GM18526 (cell line): ENCODE data around the gene AFF1.

Experiments
- POLR2A ChIP-seq: IDR thresholded peaks from 3 replicates; pipeline ENCODE4 v1.6.1; 2011; ENCODE audit not compliant: insufficient read length; ENCODE audit errors: extremely low read depth

The AFF1 gene

GRCh38 chr4:87045659-87046058, 110.8 kb downstream of the AFF1 start:
- no peak for TF ChIP-seq POLR2A

- no peak for TF ChIP-seq POLR2A
These were observed 111.3 kb downstream of the AFF1 start for GRCh38 chr4:87046121-87046551.

GRCh38 chr4:87047281-87047798, 112.5 kb downstream of the AFF1 start:
- no peak for TF ChIP-seq POLR2A

GRCh38 chr4:87049508-87049907, 114.7 kb downstream of the AFF1 start:
- TF ChIP-seq POLR2A, result no peak

- no peak for TF ChIP-seq POLR2A
These were observed 115.8 kb downstream of the AFF1 start for GRCh38 chr4:87050596-87050995.

GRCh38 chr4:87051121-87051713, 116.4 kb downstream of the AFF1 start:
- no peak for TF ChIP-seq POLR2A

- no peak for TF ChIP-seq POLR2A
These were observed 117.8 kb downstream of the AFF1 start for GRCh38 chr4:87052615-87053014.

- TF ChIP-seq POLR2A, result no peak
These were observed 118.4 kb downstream of the AFF1 start for GRCh38 chr4:87053176-87053658.

GRCh38 chr4:87053802-87054767, 119.3 kb downstream of the AFF1 start:
- no peak for TF ChIP-seq POLR2A

- no peak for TF ChIP-seq POLR2A
These were observed 120.1 kb downstream of the AFF1 start for GRCh38 chr4:87054900-87055299.

GRCh38 chr4:87055311-87055710, 120.5 kb downstream of the AFF1 start:
- no peak for TF ChIP-seq POLR2A

- no peak for TF ChIP-seq POLR2A
These were observed 122.1 kb downstream of the AFF1 start for GRCh38 chr4:87056881-87057280.

- TF ChIP-seq POLR2A, result no peak
These were observed 123.1 kb downstream of the AFF1 start for GRCh38 chr4:87057835-87058355.

- TF ChIP-seq POLR2A, result no peak
These were observed 123.7 kb downstream of the AFF1 start for GRCh38 chr4:87058356-87059073.

- no peak for TF ChIP-seq POLR2A
These were observed 126.1 kb downstream of the AFF1 start for GRCh38 chr4:87060957-87061356.
